Activated T-helper 1 cell treated with anti-CD3 and anti-CD28 coated beads, Interleukin-12 subunit alpha, Interleukin-12 subunit beta, Interleukin-2, Interleukin-4 antibody, amounts not matched to agents 30 ng/mL and 10 ng/mL and 1 ng/mL, durations not matched to agents 14 hours and 24 hours and 36 hours (primary cell): ENCODE data around the gene SPAG17. TPM values are rescaled to one million over a fixed set of nuclear protein-coding genes. Genes with fewer than 3 reads are reported as not detected.

Experiments
- DNase-seq: peaks from one replicate; pipeline ENCODE4 v3.0.0; 2021; ENCODE audit warnings: low spot score
- H3K27ac Mint-ChIP-seq: one replicate; pipeline ENCODE4 v1.8.0; 2021; ENCODE audit warnings: mild to moderate bottlenecking, mixed read lengths
- H3K27me3 Mint-ChIP-seq: one replicate; pipeline ENCODE4 v1.8.0; 2022; ENCODE audit warnings: mild to moderate bottlenecking, moderate library complexity, mixed read lengths; ENCODE audit not compliant: insufficient read depth
- H3K36me3 Mint-ChIP-seq: one replicate; pipeline ENCODE4 v1.8.0; 2021; ENCODE audit warnings: low read depth, mixed read lengths
- H3K4me1 Mint-ChIP-seq: one replicate; pipeline ENCODE4 v1.8.0; 2021; ENCODE audit warnings: low read depth, mixed read lengths
- H3K4me3 Mint-ChIP-seq: one replicate; pipeline ENCODE4 v1.8.0; 2021; ENCODE audit warnings: mild to moderate bottlenecking, moderate library complexity, mixed read lengths
- H3K9me3 Mint-ChIP-seq: one replicate; pipeline ENCODE4 v1.8.0; 2021; ENCODE audit warnings: mixed read lengths
- intact Hi-C: fragments of 100-400 bp; cut with micrococcal nuclease; formaldehyde crosslinking; loops from one replicate; pipeline ENCODE4 v1.15.1; 2024
- total RNA-seq: library from RNA; stranded (reverse); gene quantifications from 2 replicates; pipeline ENCODE4 v1.2.3, GENCODE V29; 2022

The SPAG17 gene
- total RNA-seq, 1 donor from 2014 or later: not detected

GRCh38 chr1:118104951-118105350 is 80.1 kb downstream of the SPAG17 start:
- DNase-seq: no peak
- no peak overlapping the region for H3K27ac Mint-ChIP-seq
- intact Hi-C loops: no loop called here
- no peak overlapping the region for H3K4me3 Mint-ChIP-seq
- no peaks in the 10 kb centered on the region for H3K9me3 Mint-ChIP-seq
- H3K4me1 Mint-ChIP-seq: no peaks in the 10 kb centered on the region
- peaks cover 3% of the 10 kb centered on the region for H3K27me3 Mint-ChIP-seq
- H3K36me3 Mint-ChIP-seq: no peaks in the 10 kb centered on the region

DNA sequence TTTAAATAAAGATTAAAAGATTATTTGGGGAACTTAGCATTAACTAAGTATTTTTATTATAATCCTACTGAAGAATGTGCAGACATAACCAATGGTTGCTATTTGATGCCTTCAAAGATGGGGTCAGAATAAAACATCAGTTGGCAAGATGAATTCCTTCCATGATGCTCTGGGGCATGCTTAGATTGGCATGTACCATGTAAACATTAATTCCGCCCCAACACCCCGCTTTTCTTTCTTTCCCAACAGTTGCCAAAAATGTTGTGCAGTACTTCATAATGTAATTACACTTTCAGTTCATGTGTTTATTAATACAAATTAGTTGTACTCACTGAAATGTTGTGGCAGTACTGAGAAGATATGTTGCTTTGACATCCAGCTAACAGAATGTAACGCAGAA is 82.6 kb downstream of the SPAG17 start:
- Mint-ChIP-seq H3K27ac (no peak overlapping the region), H3K4me3 (no peak overlapping the region), H3K27me3 (peaks cover 3% of the 10 kb centered on the region), H3K4me1 (no peaks in the 10 kb centered on the region), H3K36me3 (no peaks in the 10 kb centered on the region), H3K9me3 (no peaks in the 10 kb centered on the region)
- DNase-seq: no peak
- intact Hi-C loops: no loop called here

- DNase-seq: no peak
- Mint-ChIP-seq H3K4me1 (no peaks in the 10 kb centered on the region), H3K9me3 (no peaks in the 10 kb centered on the region), H3K27ac (no peak overlapping the region), H3K27me3 (no peaks in the 10 kb centered on the region), H3K4me3 (no peak overlapping the region), H3K36me3 (no peaks in the 10 kb centered on the region)
- intact Hi-C loops: no loop called here
Observed at GRCh38 chr1:118101999-118102398, 83.0 kb downstream of the SPAG17 start.

DNA sequence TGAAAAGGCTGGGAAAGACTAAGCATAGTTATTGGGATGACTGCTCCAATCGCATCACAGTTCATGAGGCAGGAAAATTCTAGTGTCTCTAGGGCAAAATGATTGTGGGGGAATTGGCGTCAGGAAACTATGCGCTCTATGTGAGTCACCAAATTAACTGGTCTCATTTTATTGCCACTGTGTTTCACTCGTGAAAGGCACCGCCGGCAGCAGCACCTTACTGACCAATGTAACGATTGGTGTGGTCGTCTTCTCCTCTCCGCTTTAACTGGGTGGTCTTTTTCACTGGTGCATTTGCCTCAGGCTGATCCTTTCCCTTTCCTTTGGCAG is 83.5 kb downstream of the SPAG17 start:
- intact Hi-C loops: no loop called here

GRCh38 chr1:118100686-118101514 is 84.1 kb downstream of the SPAG17 start:
- H3K9me3 Mint-ChIP-seq: no peaks in the 10 kb centered on the region
- intact Hi-C loops: no loop called here
- H3K36me3 Mint-ChIP-seq: no peaks in the 10 kb centered on the region
- no peak overlapping the region for H3K27ac Mint-ChIP-seq
- no peaks in the 10 kb centered on the region for H3K27me3 Mint-ChIP-seq
- no peaks in the 10 kb centered on the region for H3K4me1 Mint-ChIP-seq
- DNase-seq: no peak
- no peak overlapping the region for H3K4me3 Mint-ChIP-seq

More for the DNA sequence above, 83.5 kb downstream of the SPAG17 start:
- Mint-ChIP-seq H3K9me3 (no peaks in the 10 kb centered on the region), H3K27ac (no peak overlapping the region), H3K36me3 (no peaks in the 10 kb centered on the region), H3K27me3 (no peaks in the 10 kb centered on the region), H3K4me3 (no peak overlapping the region), H3K4me1 (no peaks in the 10 kb centered on the region)
- no peak for DNase-seq

DNA sequence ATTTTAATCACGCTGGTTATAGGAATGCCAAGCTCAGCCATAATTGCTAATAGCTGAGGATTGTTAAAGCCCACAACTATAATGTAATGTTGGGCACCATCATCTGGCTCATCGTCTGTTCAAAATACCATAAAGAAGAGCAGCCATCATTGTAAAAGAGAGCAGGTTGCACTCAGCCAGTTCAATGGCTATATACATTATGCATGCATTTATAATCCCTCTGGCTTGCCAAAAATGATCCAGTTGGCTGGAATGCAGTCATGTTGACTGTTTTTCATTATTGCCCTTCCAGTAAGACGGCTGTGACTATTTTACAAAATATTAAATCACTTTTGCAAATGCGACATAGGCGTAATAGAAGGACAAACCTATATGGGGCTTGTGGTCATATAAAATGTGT is 85.3 kb downstream of the SPAG17 start:
- DNase-seq: no peak
- no peak overlapping the region for H3K4me3 Mint-ChIP-seq
- H3K27me3 Mint-ChIP-seq: no peaks in the 10 kb centered on the region
- H3K9me3 Mint-ChIP-seq: no peaks in the 10 kb centered on the region
- H3K36me3 Mint-ChIP-seq: no peaks in the 10 kb centered on the region
- no peaks in the 10 kb centered on the region for H3K4me1 Mint-ChIP-seq
- no peak overlapping the region for H3K27ac Mint-ChIP-seq
- intact Hi-C loops: no loop called here

- DNase-seq: no peak
- H3K36me3 Mint-ChIP-seq: no peaks in the 10 kb centered on the region
- no peak overlapping the region for H3K4me3 Mint-ChIP-seq
- H3K4me1 Mint-ChIP-seq: no peaks in the 10 kb centered on the region
- H3K27me3 Mint-ChIP-seq: no peaks in the 10 kb centered on the region
- H3K9me3 Mint-ChIP-seq: no peaks in the 10 kb centered on the region
- intact Hi-C loops: no loop called here
- H3K27ac Mint-ChIP-seq: no peak overlapping the region
Observed at GRCh38 chr1:118097622-118098348, 87.2 kb downstream of the SPAG17 start.

DNA sequence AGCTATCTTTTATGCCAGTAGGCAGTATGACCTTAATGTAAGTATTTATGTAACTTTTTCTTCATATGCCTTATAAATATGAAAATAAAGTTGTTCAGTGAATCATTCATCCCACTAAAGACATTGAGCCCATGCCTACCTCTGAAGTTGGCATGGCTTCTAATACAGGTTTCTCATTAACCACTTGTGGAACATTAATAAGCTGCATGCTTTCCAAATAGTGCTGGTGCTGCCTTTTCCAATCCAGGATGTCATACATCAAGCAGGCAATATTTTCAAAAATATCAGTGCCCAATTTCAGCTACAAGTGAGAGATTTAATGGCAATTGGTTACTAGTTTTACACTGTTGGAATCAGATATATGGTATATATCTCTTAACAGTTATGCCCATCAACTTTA is 92.0 kb downstream of the SPAG17 start:
- Mint-ChIP-seq H3K36me3 (no peaks in the 10 kb centered on the region), H3K27ac (no peak overlapping the region), H3K4me1 (no peaks in the 10 kb centered on the region), H3K9me3 (no peaks in the 10 kb centered on the region), H3K4me3 (no peak overlapping the region), H3K27me3 (peaks cover 2% of the 10 kb centered on the region)
- intact Hi-C loops: no loop called here
- DNase-seq: no peak

- Mint-ChIP-seq H3K9me3 (no peaks in the 10 kb centered on the region), H3K4me3 (no peak overlapping the region), H3K27me3 (peaks cover 2% of the 10 kb centered on the region), H3K27ac (no peak overlapping the region), H3K36me3 (no peaks in the 10 kb centered on the region), H3K4me1 (no peaks in the 10 kb centered on the region)
- no peak for DNase-seq
- intact Hi-C loops: no loop called here
Observed at GRCh38 chr1:118090130-118090529, 94.9 kb downstream of the SPAG17 start.

- DNase-seq: no peak
- no peaks in the 10 kb centered on the region for H3K27me3 Mint-ChIP-seq
- H3K4me1 Mint-ChIP-seq: peaks cover 6% of the 10 kb centered on the region
- intact Hi-C loops: no loop called here
- no peak overlapping the region for H3K4me3 Mint-ChIP-seq
- no peaks in the 10 kb centered on the region for H3K9me3 Mint-ChIP-seq
- no peak overlapping the region for H3K27ac Mint-ChIP-seq
- H3K36me3 Mint-ChIP-seq: no peaks in the 10 kb centered on the region
Observed at GRCh38 chr1:118085365-118085764, 99.7 kb downstream of the SPAG17 start.

- intact Hi-C loops: no loop called here
- Mint-ChIP-seq H3K4me1 (peaks cover 6% of the 10 kb centered on the region), H3K27me3 (no peaks in the 10 kb centered on the region), H3K27ac (no peak overlapping the region), H3K4me3 (no peak overlapping the region), H3K9me3 (no peaks in the 10 kb centered on the region), H3K36me3 (no peaks in the 10 kb centered on the region)
- DNase-seq: no peak
Observed at GRCh38 chr1:118084400-118084799, 100.6 kb downstream of the SPAG17 start.

DNA sequence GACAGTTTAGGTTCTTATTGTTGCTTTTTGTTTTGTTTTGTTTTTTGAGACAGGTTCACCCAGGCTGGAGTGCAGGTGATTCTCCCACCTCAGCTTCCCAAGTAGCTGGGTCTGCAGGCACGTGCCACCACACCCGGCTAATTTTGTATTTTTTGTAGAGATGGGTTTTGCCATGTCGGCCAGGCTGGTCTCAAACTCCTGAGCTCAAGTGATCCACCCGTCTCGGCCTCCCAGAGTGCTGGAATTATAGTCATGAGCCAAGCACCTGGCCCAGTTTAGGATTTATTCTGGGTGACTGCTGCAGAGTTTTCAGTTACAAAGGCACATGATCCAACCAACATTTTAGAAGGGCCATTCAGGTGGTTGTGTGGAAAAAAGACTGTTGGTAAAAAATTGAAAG is 102.0 kb downstream of the SPAG17 start:
- H3K27ac Mint-ChIP-seq: no peak overlapping the region
- H3K4me3 Mint-ChIP-seq: no peak overlapping the region
- intact Hi-C loops: no loop called here
- no peaks in the 10 kb centered on the region for H3K27me3 Mint-ChIP-seq
- DNase-seq: no peak
- no peaks in the 10 kb centered on the region for H3K9me3 Mint-ChIP-seq
- H3K4me1 Mint-ChIP-seq: peaks cover 6% of the 10 kb centered on the region
- no peaks in the 10 kb centered on the region for H3K36me3 Mint-ChIP-seq

DNA sequence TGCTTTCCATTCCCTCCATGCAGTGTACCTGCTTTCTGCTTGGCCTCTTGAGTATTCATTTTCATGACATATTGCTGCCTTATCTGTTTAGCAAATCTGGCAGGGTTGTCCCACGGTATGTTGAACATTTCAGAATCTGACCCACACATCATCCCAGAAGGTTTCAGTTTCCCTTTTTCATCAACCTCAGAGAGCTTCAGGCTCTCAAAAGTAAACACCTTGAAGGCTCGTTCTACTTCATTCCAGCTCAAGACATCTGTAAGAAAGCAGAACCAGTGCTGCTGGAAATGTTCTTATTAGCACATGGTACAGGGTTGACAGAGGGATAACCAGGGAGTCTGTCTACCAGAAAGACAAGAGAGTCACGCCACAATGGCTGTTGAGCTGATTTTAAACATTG is 103.6 kb downstream of the SPAG17 start:
- Mint-ChIP-seq H3K27me3 (no peaks in the 10 kb centered on the region), H3K36me3 (no peaks in the 10 kb centered on the region), H3K4me3 (no peak overlapping the region), H3K4me1 (peaks cover 6% of the 10 kb centered on the region), H3K9me3 (no peaks in the 10 kb centered on the region), H3K27ac (no peak overlapping the region)
- intact Hi-C loops: no loop called here
- no peak for DNase-seq
